K562 (cell line): Measurements from ENCODE around the gene NMT1. TPM values are rescaled to one million over a fixed set of nuclear protein-coding genes. Genes with fewer than 3 reads are reported as not detected.

Experiments used
- BCL6 ChIP-seq: fragments of 250-450 bp; sonication (Bioruptor Pico); IDR thresholded peaks from 2 replicates; pipeline ENCODE4 v1.4.0; 2020
- CAMTA2 ChIP-seq: fragments of 250-450 bp; sonication (Bioruptor Pico); conservative IDR thresholded peaks from 2 replicates; pipeline ENCODE4 v1.5.1; 2022
- CEBPB ChIP-seq: fragments of 450-650 bp; IDR thresholded peaks from 2 replicates; pipeline ENCODE4 v1.6.1; 2016; ENCODE audit warnings: missing genetic modification characterization, missing compliant biosample characterization
- ETS2 ChIP-seq: IDR thresholded peaks from 2 replicates; pipeline ENCODE4 v1.6.1; 2016; ENCODE audit warnings: borderline replicate concordance, missing genetic modification characterization, mild to moderate bottlenecking, moderate library complexity, missing compliant biosample characterization; ENCODE audit not compliant: poor library complexity, severe bottlenecking
- MAFG ChIP-seq: fragments of 450-650 bp; conservative IDR thresholded peaks from 2 replicates; pipeline ENCODE4 v1.6.1; 2016; ENCODE audit warnings: missing genetic modification characterization, missing compliant biosample characterization
- NUFIP1 ChIP-seq: fragments of 450-650 bp; IDR thresholded peaks from 2 replicates; pipeline ENCODE4 v1.6.1; 2018; ENCODE audit not compliant: partially characterized antibody
- POLR2H ChIP-seq: IDR thresholded peaks from 2 replicates; pipeline ENCODE4 v1.6.1; 2016; ENCODE audit warnings: missing genetic modification characterization, low read depth, mild to moderate bottlenecking, control low read depth, missing compliant biosample characterization, moderate library complexity
- RBM17 ChIP-seq: fragments of 200-400 bp; formaldehyde crosslinking; IDR thresholded peaks from 2 replicates; pipeline ENCODE4 v1.6.1; 2017; ENCODE audit warnings: low read depth, mild to moderate bottlenecking, low read length, borderline replicate concordance
- SLC30A9 ChIP-seq: fragments of 250-450 bp; sonication (Bioruptor Pico); IDR thresholded peaks from 2 replicates; pipeline ENCODE4 v1.8.0; 2022; ENCODE audit warnings: mild to moderate bottlenecking, moderate library complexity
- TRIM28 ChIP-seq: fragments of 450-650 bp; IDR thresholded peaks from 2 replicates; pipeline ENCODE4 v1.6.1; 2017
- ZNF384 ChIP-seq: IDR thresholded peaks from 2 replicates; pipeline ENCODE4 v1.6.1; 2012; ENCODE audit warnings: low read depth, low read length, improper control_type of control experiment
- ZNF445 ChIP-seq: fragments of 250-450 bp; sonication (Bioruptor Pico); IDR thresholded peaks from 2 replicates; pipeline ENCODE4 v1.4.0; 2020; ENCODE audit warnings: low read depth, mild to moderate bottlenecking, moderate library complexity
- ZNF707 ChIP-seq: fragments of 250-450 bp; sonication (Bioruptor Pico); conservative IDR thresholded peaks from 2 replicates; pipeline ENCODE4 v1.8.0; 2022; ENCODE audit warnings: inconsistent platforms, mild to moderate bottlenecking, moderate library complexity
- polyA plus RNA-seq, 8 experiments: library from polyadenylated mRNA; depleted of rRNA in 4 of 8; stranded (reverse) in 5 of 8; unstranded in 3 of 8; fragments of >200 nt; fragmentation: Nextera tagmentation in 2 of 8; fragmentation: Illumina TruSeq in 1 of 8; extraction: Ambion mirVana in 2 of 8; extraction: Trizol in 1 of 8; gene quantifications; 2 replicates each; pipeline versions ENCODE4 v1.2.1 to v1.2.3, GENCODE V29; 2011 to 2014; ENCODE audit warnings: inconsistent platforms in 1 of 8, missing spikeins in 1 of 8
- total RNA-seq, 7 experiments: library from RNA; depleted of rRNA in 6 of 7; stranded (reverse); fragments of >200 nt in 6 of 7; fragmentation: Illumina TruSeq in 2 of 7; extraction: Trizol in 2 of 7; gene quantifications; 2 replicates each; pipeline versions ENCODE4 v1.2.1 to v1.2.3, GENCODE V29; 2011 to 2021; ENCODE audit warnings: low replicate concordance in 1 of 7
- TF ChIP-seq, protein P1 (sequence below): fragments of 450-650 bp; IDR thresholded peaks from one replicate; pipeline ENCODE4 v1.6.1; 2018; ENCODE audit warnings: mild to moderate bottlenecking, moderate library complexity; ENCODE audit not compliant: partially characterized antibody
- TF ChIP-seq, protein P2 (sequence below): IDR thresholded peaks from 2 replicates; pipeline ENCODE4 v1.6.1; 2016; ENCODE audit warnings: missing genetic modification characterization, missing compliant biosample characterization
- TF ChIP-seq, protein P3 (sequence below): sonication (generic); formaldehyde crosslinking; IDR thresholded peaks from 2 replicates; pipeline ENCODE4 v1.8.0; 2022; ENCODE audit warnings: mild to moderate bottlenecking, missing genetic modification reagents
- TF ChIP-seq, protein P4 (sequence below): sonication (generic); IDR thresholded peaks from 2 replicates; pipeline ENCODE4 v1.6.1; 2016
- TF ChIP-seq, protein P5 (sequence below): sonication (generic); formaldehyde crosslinking; IDR thresholded peaks from 2 replicates; pipeline ENCODE4 v1.9.0; 2022; ENCODE audit warnings: mild to moderate bottlenecking, missing genetic modification reagents

The NMT1 gene
- total and polyA plus RNA-seq, 9 of the 15 experiments (the other 6 are each of a cell fraction or from before 2014, with no cell fraction given), result 86.7 to 569 (median 213) TPM

DNA sequence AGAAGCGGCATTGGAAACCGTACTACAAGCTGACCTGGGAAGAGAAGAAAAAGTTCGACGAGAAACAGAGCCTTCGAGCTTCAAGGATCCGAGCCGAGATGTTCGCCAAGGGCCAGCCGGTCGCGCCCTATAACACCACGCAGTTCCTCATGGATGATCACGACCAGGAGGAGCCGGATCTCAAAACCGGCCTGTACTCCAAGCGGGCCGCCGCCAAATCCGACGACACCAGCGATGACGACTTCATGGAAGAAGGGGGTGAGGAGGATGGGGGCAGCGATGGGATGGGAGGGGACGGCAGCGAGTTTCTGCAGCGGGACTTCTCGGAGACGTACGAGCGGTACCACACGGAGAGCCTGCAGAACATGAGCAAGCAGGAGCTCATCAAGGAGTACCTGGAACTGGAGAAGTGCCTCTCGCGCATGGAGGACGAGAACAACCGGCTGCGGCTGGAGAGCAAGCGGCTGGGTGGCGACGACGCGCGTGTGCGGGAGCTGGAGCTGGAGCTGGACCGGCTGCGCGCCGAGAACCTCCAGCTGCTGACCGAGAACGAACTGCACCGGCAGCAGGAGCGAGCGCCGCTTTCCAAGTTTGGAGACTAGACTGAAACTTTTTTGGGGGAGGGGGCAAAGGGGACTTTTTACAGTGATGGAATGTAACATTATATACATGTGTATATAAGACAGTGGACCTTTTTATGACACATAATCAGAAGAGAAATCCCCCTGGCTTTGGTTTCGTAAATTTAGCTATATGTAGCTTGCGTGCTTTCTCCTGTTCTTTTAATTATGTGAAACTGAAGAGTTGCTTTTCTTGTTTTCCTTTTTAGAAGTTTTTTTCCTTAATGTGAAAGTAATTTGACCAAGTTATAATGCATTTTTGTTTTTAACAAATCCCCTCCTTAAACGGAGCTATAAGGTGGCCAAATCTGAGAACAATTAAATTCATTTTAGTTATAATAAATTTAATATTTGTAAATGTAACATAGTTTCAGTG lies 88.8 kb downstream of the NMT1 start (continued):
- TF ChIP-seq POLR2H (tag), result no peak; the same call in 1 of the 2 replicates
- TF ChIP-seq SLC30A9 (CRISPR knock-in tag), result no peak
- TF ChIP-seq ZNF707, result no peak
- no peak for TF ChIP-seq ZNF445
- TF ChIP-seq, protein P1, sequence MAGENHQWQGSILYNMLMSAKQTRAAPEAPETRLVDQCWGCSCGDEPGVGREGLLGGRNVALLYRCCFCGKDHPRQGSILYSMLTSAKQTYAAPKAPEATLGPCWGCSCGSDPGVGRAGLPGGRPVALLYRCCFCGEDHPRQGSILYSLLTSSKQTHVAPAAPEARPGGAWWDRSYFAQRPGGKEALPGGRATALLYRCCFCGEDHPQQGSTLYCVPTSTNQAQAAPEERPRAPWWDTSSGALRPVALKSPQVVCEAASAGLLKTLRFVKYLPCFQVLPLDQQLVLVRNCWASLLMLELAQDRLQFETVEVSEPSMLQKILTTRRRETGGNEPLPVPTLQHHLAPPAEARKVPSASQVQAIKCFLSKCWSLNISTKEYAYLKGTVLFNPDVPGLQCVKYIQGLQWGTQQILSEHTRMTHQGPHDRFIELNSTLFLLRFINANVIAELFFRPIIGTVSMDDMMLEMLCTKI, result no peak
- TF ChIP-seq RBM17, result no peak
- no peak for TF ChIP-seq CEBPB (tag)
- TF ChIP-seq, protein P2, sequence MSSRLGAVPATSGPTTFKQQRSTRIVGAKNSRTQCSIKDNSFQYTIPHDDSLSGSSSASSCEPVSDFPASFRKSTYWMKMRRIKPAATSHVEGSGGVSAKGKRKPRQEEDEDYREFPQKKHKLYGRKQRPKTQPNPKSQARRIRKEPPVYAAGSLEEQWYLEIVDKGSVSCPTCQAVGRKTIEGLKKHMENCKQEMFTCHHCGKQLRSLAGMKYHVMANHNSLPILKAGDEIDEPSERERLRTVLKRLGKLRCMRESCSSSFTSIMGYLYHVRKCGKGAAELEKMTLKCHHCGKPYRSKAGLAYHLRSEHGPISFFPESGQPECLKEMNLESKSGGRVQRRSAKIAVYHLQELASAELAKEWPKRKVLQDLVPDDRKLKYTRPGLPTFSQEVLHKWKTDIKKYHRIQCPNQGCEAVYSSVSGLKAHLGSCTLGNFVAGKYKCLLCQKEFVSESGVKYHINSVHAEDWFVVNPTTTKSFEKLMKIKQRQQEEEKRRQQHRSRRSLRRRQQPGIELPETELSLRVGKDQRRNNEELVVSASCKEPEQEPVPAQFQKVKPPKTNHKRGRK (tag), result no peak
- TF ChIP-seq BCL6 (CRISPR knock-in tag), result no peak
- TF ChIP-seq ZNF384, result no peak
- no peak for TF ChIP-seq CAMTA2 (CRISPR knock-in tag)
- TF ChIP-seq NUFIP1, result no peak
- TF ChIP-seq, protein P3, sequence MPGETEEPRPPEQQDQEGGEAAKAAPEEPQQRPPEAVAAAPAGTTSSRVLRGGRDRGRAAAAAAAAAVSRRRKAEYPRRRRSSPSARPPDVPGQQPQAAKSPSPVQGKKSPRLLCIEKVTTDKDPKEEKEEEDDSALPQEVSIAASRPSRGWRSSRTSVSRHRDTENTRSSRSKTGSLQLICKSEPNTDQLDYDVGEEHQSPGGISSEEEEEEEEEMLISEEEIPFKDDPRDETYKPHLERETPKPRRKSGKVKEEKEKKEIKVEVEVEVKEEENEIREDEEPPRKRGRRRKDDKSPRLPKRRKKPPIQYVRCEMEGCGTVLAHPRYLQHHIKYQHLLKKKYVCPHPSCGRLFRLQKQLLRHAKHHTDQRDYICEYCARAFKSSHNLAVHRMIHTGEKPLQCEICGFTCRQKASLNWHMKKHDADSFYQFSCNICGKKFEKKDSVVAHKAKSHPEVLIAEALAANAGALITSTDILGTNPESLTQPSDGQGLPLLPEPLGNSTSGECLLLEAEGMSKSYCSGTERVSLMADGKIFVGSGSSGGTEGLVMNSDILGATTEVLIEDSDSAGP, result no peak
- TF ChIP-seq, protein P4, sequence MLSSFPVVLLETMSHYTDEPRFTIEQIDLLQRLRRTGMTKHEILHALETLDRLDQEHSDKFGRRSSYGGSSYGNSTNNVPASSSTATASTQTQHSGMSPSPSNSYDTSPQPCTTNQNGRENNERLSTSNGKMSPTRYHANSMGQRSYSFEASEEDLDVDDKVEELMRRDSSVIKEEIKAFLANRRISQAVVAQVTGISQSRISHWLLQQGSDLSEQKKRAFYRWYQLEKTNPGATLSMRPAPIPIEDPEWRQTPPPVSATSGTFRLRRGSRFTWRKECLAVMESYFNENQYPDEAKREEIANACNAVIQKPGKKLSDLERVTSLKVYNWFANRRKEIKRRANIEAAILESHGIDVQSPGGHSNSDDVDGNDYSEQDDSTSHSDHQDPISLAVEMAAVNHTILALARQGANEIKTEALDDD, result no peak
- no peak for TF ChIP-seq MAFG (tag)
- no peak for TF ChIP-seq ETS2 (tag)
- no peak for TF ChIP-seq TRIM28
- TF ChIP-seq, protein P5, sequence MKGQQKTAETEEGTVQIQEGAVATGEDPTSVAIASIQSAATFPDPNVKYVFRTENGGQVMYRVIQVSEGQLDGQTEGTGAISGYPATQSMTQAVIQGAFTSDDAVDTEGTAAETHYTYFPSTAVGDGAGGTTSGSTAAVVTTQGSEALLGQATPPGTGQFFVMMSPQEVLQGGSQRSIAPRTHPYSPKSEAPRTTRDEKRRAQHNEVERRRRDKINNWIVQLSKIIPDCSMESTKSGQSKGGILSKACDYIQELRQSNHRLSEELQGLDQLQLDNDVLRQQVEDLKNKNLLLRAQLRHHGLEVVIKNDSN (CRISPR knock-in tag), result no peak
